Measurements from ENCODE around the gene EFR3B. TPM values are rescaled to one million over a fixed set of nuclear protein-coding genes. Genes with fewer than 3 reads are reported as not detected.

Gene EFR3B
- total RNA-seq, 1 donor from 2014 or later = 15.4 TPM

GRCh38 chr2:25198576-25198975 is 156.7 kb downstream of the EFR3B start:
- no peaks in the 10 kb centered on the region for H3K36me3 Mint-ChIP-seq
- peak overlapping the region; percentile 23 for H3K27ac Mint-ChIP-seq
- H3K4me3 Mint-ChIP-seq = no peak overlapping the region
- peaks cover 2% of the 10 kb centered on the region for H3K27me3 Mint-ChIP-seq (ENCODE audit: low read depth)
- DNase-seq (ENCODE audit: low spot score in 2 of 2, unreplicated experiment in 2 of 2) = no peak
- peaks cover 21% of the 10 kb centered on the region for H3K4me1 Mint-ChIP-seq
- no peaks in the 10 kb centered on the region for H3K9me3 Mint-ChIP-seq
- TF ChIP-seq, protein P1, sequence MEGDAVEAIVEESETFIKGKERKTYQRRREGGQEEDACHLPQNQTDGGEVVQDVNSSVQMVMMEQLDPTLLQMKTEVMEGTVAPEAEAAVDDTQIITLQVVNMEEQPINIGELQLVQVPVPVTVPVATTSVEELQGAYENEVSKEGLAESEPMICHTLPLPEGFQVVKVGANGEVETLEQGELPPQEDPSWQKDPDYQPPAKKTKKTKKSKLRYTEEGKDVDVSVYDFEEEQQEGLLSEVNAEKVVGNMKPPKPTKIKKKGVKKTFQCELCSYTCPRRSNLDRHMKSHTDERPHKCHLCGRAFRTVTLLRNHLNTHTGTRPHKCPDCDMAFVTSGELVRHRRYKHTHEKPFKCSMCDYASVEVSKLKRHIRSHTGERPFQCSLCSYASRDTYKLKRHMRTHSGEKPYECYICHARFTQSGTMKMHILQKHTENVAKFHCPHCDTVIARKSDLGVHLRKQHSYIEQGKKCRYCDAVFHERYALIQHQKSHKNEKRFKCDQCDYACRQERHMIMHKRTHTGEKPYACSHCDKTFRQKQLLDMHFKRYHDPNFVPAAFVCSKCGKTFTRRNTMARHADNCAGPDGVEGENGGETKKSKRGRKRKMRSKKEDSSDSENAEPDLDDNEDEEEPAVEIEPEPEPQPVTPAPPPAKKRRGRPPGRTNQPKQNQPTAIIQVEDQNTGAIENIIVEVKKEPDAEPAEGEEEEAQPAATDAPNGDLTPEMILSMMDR (IDR thresholded peaks at IDR 0.05; ENCODE audit: unreplicated experiment) = no peak

DNA sequence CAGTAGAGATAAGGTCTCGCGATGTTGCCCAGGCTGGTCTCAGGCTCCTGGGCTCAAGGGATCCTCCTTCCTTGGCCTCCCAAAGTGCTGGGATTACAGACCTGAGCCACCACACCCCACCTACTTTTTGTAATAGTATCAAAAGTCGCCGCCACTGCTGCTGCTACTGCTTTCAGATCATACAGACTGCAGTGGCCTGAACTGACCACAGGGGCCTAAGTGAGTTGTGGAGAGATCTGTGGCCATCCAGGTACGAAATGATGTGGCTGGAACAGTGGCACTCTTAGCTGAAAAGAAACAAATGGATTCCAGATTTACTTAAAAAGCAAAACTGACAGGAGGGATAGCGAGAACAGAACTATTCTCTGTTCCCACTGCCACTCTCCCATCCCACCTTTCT is 159.4 kb downstream of the EFR3B start:
- TF ChIP-seq, protein P1 (IDR thresholded peaks at IDR 0.05; ENCODE audit: unreplicated experiment) = no peak

GRCh38 chr2:25201794-25202193 is 159.9 kb downstream of the EFR3B start:
- no peak overlapping the region for H3K27ac Mint-ChIP-seq
- peaks cover 11% of the 10 kb centered on the region for H3K4me1 Mint-ChIP-seq
- no peak for DNase-seq (ENCODE audit: low spot score in 2 of 2, unreplicated experiment in 2 of 2)
- H3K36me3 Mint-ChIP-seq = no peaks in the 10 kb centered on the region
- no peak overlapping the region for H3K4me3 Mint-ChIP-seq
- H3K9me3 Mint-ChIP-seq = no peaks in the 10 kb centered on the region
- H3K27me3 Mint-ChIP-seq (ENCODE audit: low read depth) = peaks cover 2% of the 10 kb centered on the region
- TF ChIP-seq, protein P1 (IDR thresholded peaks at IDR 0.05; ENCODE audit: unreplicated experiment) = no peak

More for the DNA sequence above, 159.4 kb downstream of the EFR3B start:
- H3K9me3 Mint-ChIP-seq = no peaks in the 10 kb centered on the region
- H3K4me3 Mint-ChIP-seq = no peak overlapping the region
- H3K27ac Mint-ChIP-seq = no peak overlapping the region
- peaks cover 14% of the 10 kb centered on the region for H3K4me1 Mint-ChIP-seq
- peaks cover 2% of the 10 kb centered on the region for H3K27me3 Mint-ChIP-seq (ENCODE audit: low read depth)
- no peak for DNase-seq (ENCODE audit: low spot score in 2 of 2, unreplicated experiment in 2 of 2)
- no peaks in the 10 kb centered on the region for H3K36me3 Mint-ChIP-seq

- H3K27ac Mint-ChIP-seq = no peak overlapping the region
Measured at GRCh38 chr2:25202275-25202674, 160.4 kb downstream of the EFR3B start.

DNA sequence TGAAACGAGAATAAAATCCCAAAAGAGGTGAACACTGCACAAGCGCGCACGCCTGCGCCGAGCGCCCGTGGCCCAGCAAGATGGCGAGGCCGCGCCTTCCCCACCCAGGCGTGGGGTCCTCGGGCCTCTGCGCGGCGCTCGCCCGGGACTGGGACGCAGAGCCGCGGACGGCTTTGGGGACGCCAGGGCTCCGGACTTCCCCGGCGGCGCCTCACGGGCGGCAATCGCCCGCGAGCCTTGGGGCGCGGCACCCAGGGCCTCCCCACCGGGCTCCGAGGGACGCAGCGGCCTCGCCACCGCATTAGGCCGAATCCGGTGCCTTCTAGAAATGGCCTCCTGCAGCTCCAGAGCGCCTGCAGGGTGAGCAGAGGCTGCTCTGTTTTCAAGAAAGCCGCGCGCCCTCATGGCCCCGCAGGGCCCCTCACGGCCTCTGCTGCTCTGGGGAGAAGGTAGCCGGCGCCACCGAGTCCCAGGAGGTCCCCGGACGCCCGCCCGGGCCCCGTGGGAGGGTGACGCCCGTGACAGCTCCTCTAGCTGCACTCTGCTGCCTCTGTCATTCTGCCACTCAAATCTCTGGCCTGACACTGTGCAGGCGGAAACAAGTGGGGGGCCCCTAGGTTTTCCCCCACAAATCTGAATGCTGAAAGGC is 162.4 kb downstream of the EFR3B start:
- H3K27me3 Mint-ChIP-seq (ENCODE audit: low read depth) = peaks cover 2% of the 10 kb centered on the region
- no peak overlapping the region for H3K27ac Mint-ChIP-seq
- no peaks in the 10 kb centered on the region for H3K4me1 Mint-ChIP-seq
- no peak for DNase-seq (ENCODE audit: low spot score in 2 of 2, unreplicated experiment in 2 of 2)
- H3K36me3 Mint-ChIP-seq = no peaks in the 10 kb centered on the region
- no peaks in the 10 kb centered on the region for H3K9me3 Mint-ChIP-seq
- no peak overlapping the region for H3K4me3 Mint-ChIP-seq
- TF ChIP-seq, protein P1 (IDR thresholded peaks at IDR 0.05; ENCODE audit: unreplicated experiment) = no peak

More at GRCh38 chr2:25202275-25202674, 160.4 kb downstream of the EFR3B start:
- TF ChIP-seq, protein P1 (IDR thresholded peaks at IDR 0.05; ENCODE audit: unreplicated experiment) = no peak
- Mint-ChIP-seq H3K36me3 (no peaks in the 10 kb centered on the region), H3K4me3 (no peak overlapping the region), H3K9me3 (no peaks in the 10 kb centered on the region), H3K27me3 (ENCODE audit: low read depth) (peaks cover 2% of the 10 kb centered on the region), H3K4me1 (peaks cover 11% of the 10 kb centered on the region)
- no peak for DNase-seq (ENCODE audit: low spot score in 2 of 2, unreplicated experiment in 2 of 2)

Data from mesothelial cell of epicardium (in vitro differentiated cells).